MM.1S (cell line): ENCODE data around the gene ANKMY1.

Experiments
- DNase-seq: peaks from one replicate; pipeline ENCODE4 v3.0.0-alpha.2; 2015
- H2AFZ ChIP-seq: fragments of 300-600 bp; sonication (generic); 2 replicates; pipeline ENCODE4 v1.6.0; 2016; ENCODE audit warnings: antibody characterized with exemption, low read length
- H3F3A ChIP-seq: fragments of 300-600 bp; sonication (generic); 2 replicates; pipeline ENCODE4 v1.6.1; 2016; ENCODE audit warnings: mild to moderate bottlenecking, antibody characterized with exemption, low read length, moderate library complexity, mixed read lengths; ENCODE audit not compliant: insufficient read depth
- H3K27ac ChIP-seq: fragments of 300-600 bp; sonication (generic); 2 replicates; pipeline ENCODE4 v1.5.1; 2016; ENCODE audit warnings: mild to moderate bottlenecking, low read length
- H3K27me3 ChIP-seq: fragments of 300-600 bp; sonication (generic); replicated peaks from 2 replicates; pipeline ENCODE4 v1.6.0; 2016; ENCODE audit warnings: low read length; ENCODE audit not compliant: insufficient read depth
- H3K36me3 ChIP-seq: fragments of 300-600 bp; sonication (generic); replicated peaks from 2 replicates; pipeline ENCODE4 v1.6.1; 2016; ENCODE audit warnings: mild to moderate bottlenecking, low read length, mixed read lengths; ENCODE audit not compliant: insufficient read depth
- H3K4me1 ChIP-seq: fragments of 300-600 bp; sonication (generic); 2 replicates; pipeline ENCODE4 v1.6.1; 2016; ENCODE audit warnings: low read length, mixed read lengths
- H3K4me2 ChIP-seq: fragments of 300-600 bp; sonication (generic); 2 replicates; pipeline ENCODE4 v1.6.0; 2016; ENCODE audit warnings: low read depth, low read length
- H3K4me3 ChIP-seq: fragments of 300-600 bp; sonication (generic); 2 replicates; pipeline ENCODE4 v1.5.1; 2016; ENCODE audit warnings: low read length, mixed read lengths
- H3K79me2 ChIP-seq: fragments of 300-600 bp; sonication (generic); 2 replicates; pipeline ENCODE4 v1.6.1; 2016; ENCODE audit warnings: mixed run types, low read length, mixed read lengths
- H3K9ac ChIP-seq: fragments of 300-600 bp; sonication (generic); 2 replicates; pipeline ENCODE4 v1.6.1; 2016; ENCODE audit warnings: low read length, mixed read lengths
- H3K9me2 ChIP-seq: fragments of 300-600 bp; sonication (generic); replicated peaks from 2 replicates; pipeline ENCODE4 v1.6.1; 2016; ENCODE audit warnings: mild to moderate bottlenecking, low read length, mixed read lengths; ENCODE audit not compliant: insufficient read depth
- H3K9me3 ChIP-seq: fragments of 300-600 bp; sonication (generic); replicated peaks from 2 replicates; pipeline ENCODE4 v1.6.1; 2016; ENCODE audit warnings: mild to moderate bottlenecking, low read length, mixed read lengths; ENCODE audit not compliant: insufficient read depth
- H4K20me1 ChIP-seq: fragments of 300-600 bp; sonication (generic); 2 replicates; pipeline ENCODE4 v1.6.1; 2016; ENCODE audit warnings: mild to moderate bottlenecking, low read length, moderate library complexity, mixed read lengths; ENCODE audit not compliant: insufficient read depth
- EZH2 ChIP-seq: fragments of 300-600 bp; sonication (generic); optimal IDR thresholded peaks from 2 replicates; pipeline ENCODE3; 2017; ENCODE audit warnings: low read depth, mild to moderate bottlenecking, antibody characterized with exemption, low read length, mixed read lengths
- EZH2phosphoT487 ChIP-seq: fragments of 300-600 bp; sonication (generic); IDR thresholded peaks from 2 replicates; pipeline ENCODE4 v1.6.1; 2018; ENCODE audit warnings: antibody characterized with exemption, low read length
- TF ChIP-seq, protein P1 (sequence below): fragments of 300-600 bp; sonication (generic); IDR thresholded peaks from 2 replicates; pipeline ENCODE4 v1.5.1; 2016; ENCODE audit warnings: antibody characterized with exemption, low read length, mixed read lengths

The ANKMY1 gene

DNA sequence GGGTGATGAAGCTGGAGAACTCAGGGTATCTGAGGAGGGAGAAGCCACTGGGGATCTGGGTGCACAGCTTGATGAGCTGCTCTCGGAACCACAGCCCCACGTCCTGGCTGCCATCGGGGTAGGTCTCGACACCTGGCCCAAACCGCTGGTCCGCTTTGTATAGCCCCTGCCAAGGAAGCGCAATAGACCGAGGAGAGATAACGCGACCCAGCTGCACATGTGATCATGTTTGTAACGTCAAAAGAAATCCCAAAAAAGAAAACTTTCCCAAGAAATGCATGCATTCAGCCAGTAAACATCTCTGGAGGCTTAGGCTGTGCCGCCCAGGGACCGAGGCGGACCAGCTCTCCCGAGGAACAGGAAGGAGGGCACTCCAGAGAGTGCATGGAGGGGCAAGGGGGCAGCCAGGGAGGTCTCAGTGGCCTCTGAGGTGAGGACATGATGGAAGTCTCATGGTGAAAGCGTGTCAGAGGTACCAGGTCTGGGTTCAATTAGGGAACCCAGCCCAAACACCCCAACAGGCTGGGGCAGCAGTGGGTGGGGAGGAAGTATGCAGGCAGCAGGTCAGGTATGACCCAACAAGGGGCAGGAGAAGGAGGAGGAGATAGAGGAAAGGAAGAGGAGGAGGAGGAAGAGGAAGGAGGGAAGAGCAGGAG lies 28.3 kb downstream of the ANKMY1 start:
- Histone ChIP-seq H3K27me3 (no peaks in the 10 kb centered on the region), H3K36me3 (peaks cover 2% of the 10 kb centered on the region; the same call in 1 of the 2 replicates), H3K4me2 (no peak overlapping the region), H3K9ac (no peak overlapping the region), H3K4me1 (no peaks in the 10 kb centered on the region), H3K79me2 (0 out of 2 replicates have a peak, but pooled peaks cover 2% of the 10 kb centered on the region), H3K27ac (no peak overlapping the region), H3F3A (no peaks in the 10 kb centered on the region), H4K20me1 (no peaks in the 10 kb centered on the region), H3K9me2 (no peaks in the 10 kb centered on the region), H3K9me3 (no peaks in the 10 kb centered on the region), H3K4me3 (no peak overlapping the region), H2AFZ (no peak overlapping the region)
- TF ChIP-seq, protein P1, sequence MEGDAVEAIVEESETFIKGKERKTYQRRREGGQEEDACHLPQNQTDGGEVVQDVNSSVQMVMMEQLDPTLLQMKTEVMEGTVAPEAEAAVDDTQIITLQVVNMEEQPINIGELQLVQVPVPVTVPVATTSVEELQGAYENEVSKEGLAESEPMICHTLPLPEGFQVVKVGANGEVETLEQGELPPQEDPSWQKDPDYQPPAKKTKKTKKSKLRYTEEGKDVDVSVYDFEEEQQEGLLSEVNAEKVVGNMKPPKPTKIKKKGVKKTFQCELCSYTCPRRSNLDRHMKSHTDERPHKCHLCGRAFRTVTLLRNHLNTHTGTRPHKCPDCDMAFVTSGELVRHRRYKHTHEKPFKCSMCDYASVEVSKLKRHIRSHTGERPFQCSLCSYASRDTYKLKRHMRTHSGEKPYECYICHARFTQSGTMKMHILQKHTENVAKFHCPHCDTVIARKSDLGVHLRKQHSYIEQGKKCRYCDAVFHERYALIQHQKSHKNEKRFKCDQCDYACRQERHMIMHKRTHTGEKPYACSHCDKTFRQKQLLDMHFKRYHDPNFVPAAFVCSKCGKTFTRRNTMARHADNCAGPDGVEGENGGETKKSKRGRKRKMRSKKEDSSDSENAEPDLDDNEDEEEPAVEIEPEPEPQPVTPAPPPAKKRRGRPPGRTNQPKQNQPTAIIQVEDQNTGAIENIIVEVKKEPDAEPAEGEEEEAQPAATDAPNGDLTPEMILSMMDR: no peak
- TF ChIP-seq EZH2phosphoT487 (no peak), EZH2 (no peak)
- DNase-seq: no peak

GRCh38 chr2:240528406-240529040 lies 29.3 kb downstream of the ANKMY1 start:
- no peaks in the 10 kb centered on the region for H3F3A ChIP-seq
- H3K36me3 ChIP-seq: peaks cover 5% of the 10 kb centered on the region; the same call in 1 of the 2 replicates
- H3K79me2 ChIP-seq: 0 out of 2 replicates have a peak, but pooled peaks cover 2% of the 10 kb centered on the region
- H3K9me3 ChIP-seq: no peaks in the 10 kb centered on the region
- H3K27ac ChIP-seq: no peak overlapping the region
- no peaks in the 10 kb centered on the region for H3K27me3 ChIP-seq
- no peak overlapping the region for H2AFZ ChIP-seq
- no peak overlapping the region for H3K9ac ChIP-seq
- no peaks in the 10 kb centered on the region for H3K4me1 ChIP-seq
- no peaks in the 10 kb centered on the region for H3K9me2 ChIP-seq
- no peak for DNase-seq
- no peaks in the 10 kb centered on the region for H4K20me1 ChIP-seq
- H3K4me2 ChIP-seq: no peak overlapping the region
- H3K4me3 ChIP-seq: no peak overlapping the region
- TF ChIP-seq, protein P1: no peak
- TF ChIP-seq EZH2phosphoT487: no peak
- TF ChIP-seq EZH2: no peak

GRCh38 chr2:240527153-240527750 lies 30.5 kb downstream of the ANKMY1 start:
- Histone ChIP-seq H3K9me3 (no peaks in the 10 kb centered on the region), H3K36me3 (peaks cover 5% of the 10 kb centered on the region; the same call in 1 of the 2 replicates), H3F3A (no peaks in the 10 kb centered on the region), H4K20me1 (no peaks in the 10 kb centered on the region), H3K4me1 (no peaks in the 10 kb centered on the region), H3K79me2 (0 out of 2 replicates have a peak, but pooled peaks cover 2% of the 10 kb centered on the region), H3K9ac (no peak overlapping the region), H3K27me3 (no peaks in the 10 kb centered on the region), H3K9me2 (no peaks in the 10 kb centered on the region), H3K4me2 (no peak overlapping the region), H2AFZ (no peak overlapping the region), H3K4me3 (no peak overlapping the region), H3K27ac (no peak overlapping the region)
- TF ChIP-seq EZH2phosphoT487 (no peak), EZH2 (no peak)
- TF ChIP-seq, protein P1: no peak
- no peak for DNase-seq
